Tibial artery (tissue), 4 donors: Measurements from ENCODE around the gene VTCN1.
"Not testable (repeated sequence)": the region's sequence is repeated elsewhere in the genome, so short reads cannot be mapped to it uniquely, and the experiment has no call there.

Experiments
- DNase-seq, 2 donors: peaks; one replicate each; pipeline ENCODE4 v3.0.0-alpha.2; 2019
- H3K27ac ChIP-seq, 2 donors: fragments of 200-600 bp; sonication (generic) in 1 of 2; 1 replicate in 1 of 2; 2 replicates in 1 of 2; pipeline ENCODE4 v1.5.1; 2018 to 2019; ENCODE audit warnings: mild to moderate bottlenecking in 1 of 2
- H3K27me3 ChIP-seq, 2 donors: fragments of 200-600 bp; sonication (generic) in 1 of 2; one replicate each; pipeline versions ENCODE4 v1.5.1 to v1.6.0; 2016 to 2019
- H3K36me3 ChIP-seq, 3 donors: fragments of 200-600 bp; sonication (generic) in 2 of 3; one replicate each; pipeline ENCODE4 v1.5.1; 2016 to 2019; ENCODE audit warnings: mild to moderate bottlenecking in 2 of 3
- H3K4me1 ChIP-seq, 4 donors: fragments of 200-600 bp; sonication (generic) in 2 of 4; 1 replicate in 3 of 4; 2 replicates in 1 of 4; pipeline ENCODE4 v1.5.1; 2016 to 2019
- H3K4me3 ChIP-seq, 2 donors: fragments of 200-600 bp; sonication (generic) in 1 of 2; 1 replicate in 1 of 2; 2 replicates in 1 of 2; pipeline ENCODE4 v1.5.1; 2018 to 2019; ENCODE audit warnings: mild to moderate bottlenecking in 2 of 2
- H3K9me3 ChIP-seq, 3 donors: fragments of 200-600 bp; sonication (generic) in 1 of 3; one replicate each; pipeline ENCODE4 v1.5.1; 2016 to 2019
- CTCF ChIP-seq, 2 experiments: fragments of 200-600 bp in 1 of 2; fragments of 450-650 bp in 1 of 2; IDR thresholded peaks; one replicate each; pipeline ENCODE4 v1.5.1; 2017 to 2019; ENCODE audit warnings: antibody characterized with exemption in 2 of 2, mild to moderate bottlenecking in 1 of 2, moderate library complexity in 1 of 2
- intact Hi-C: fragments of 100-400 bp; cut with DNase I; formaldehyde crosslinking; loops from one replicate; pipeline ENCODE4 v1.15.0; 2023; ENCODE audit warnings: low total_unique reads

The VTCN1 gene

GRCh38 chr1:117167402-117167801 lies 43.3 kb downstream of the VTCN1 start:
- Histone ChIP-seq H3K9me3 (no peaks in the 10 kb centered on the region), H3K4me1 (no peaks in the 10 kb centered on the region), H3K36me3 (no peaks in the 10 kb centered on the region), H3K4me3 (no peak overlapping the region), H3K27ac (no peak overlapping the region), H3K27me3 (peaks cover 0 to 2% of the 10 kb centered on the region in 2 donors)
- DNase-seq: no peak
- no peak for TF ChIP-seq CTCF (IDR thresholded peaks at IDR 0.05)
- intact Hi-C loops: no loop called here

- TF ChIP-seq CTCF (IDR thresholded peaks at IDR 0.05): no peak
- intact Hi-C loops: no loop called here
- H3K36me3 ChIP-seq: no peaks in the 10 kb centered on the region
- H3K27ac ChIP-seq: no peak overlapping the region
- H3K9me3 ChIP-seq: no peaks in the 10 kb centered on the region
- no peak overlapping the region for H3K4me3 ChIP-seq
- H3K27me3 ChIP-seq: peaks cover 0 to 5% of the 10 kb centered on the region in 2 donors
- no peaks in the 10 kb centered on the region for H3K4me1 ChIP-seq
- no peak for DNase-seq
Observed at GRCh38 chr1:117166076-117166475, 44.7 kb downstream of the VTCN1 start.

GRCh38 chr1:117164209-117164608 lies 46.5 kb downstream of the VTCN1 start:
- intact Hi-C loops: no loop called here
- TF ChIP-seq CTCF (IDR thresholded peaks at IDR 0.05): no peak
- H3K27me3 ChIP-seq: peaks cover 0 to 5% of the 10 kb centered on the region in 2 donors
- no peaks in the 10 kb centered on the region for H3K36me3 ChIP-seq
- H3K4me1 ChIP-seq: no peaks in the 10 kb centered on the region
- no peak overlapping the region for H3K27ac ChIP-seq
- H3K4me3 ChIP-seq: no peak overlapping the region
- DNase-seq: no peak
- no peaks in the 10 kb centered on the region for H3K9me3 ChIP-seq

GRCh38 chr1:117162816-117163215 lies 47.9 kb downstream of the VTCN1 start:
- no peak for TF ChIP-seq CTCF (IDR thresholded peaks at IDR 0.05)
- H3K9me3 ChIP-seq: no peaks in the 10 kb centered on the region
- DNase-seq: no peak
- no peak overlapping the region for H3K27ac ChIP-seq
- intact Hi-C loops: no loop called here
- H3K27me3 ChIP-seq: peaks cover 0 to 5% of the 10 kb centered on the region in 2 donors
- H3K4me3 ChIP-seq: no peak overlapping the region
- no peaks in the 10 kb centered on the region for H3K4me1 ChIP-seq
- no peaks in the 10 kb centered on the region for H3K36me3 ChIP-seq

GRCh38 chr1:117161887-117162286 lies 48.8 kb downstream of the VTCN1 start:
- DNase-seq: no peak
- Histone ChIP-seq H3K9me3 (no peaks in the 10 kb centered on the region), H3K4me1 (no peaks in the 10 kb centered on the region), H3K4me3 (no peak overlapping the region), H3K27ac (no peak overlapping the region), H3K36me3 (no peaks in the 10 kb centered on the region), H3K27me3 (peaks cover 0 to 5% of the 10 kb centered on the region in 2 donors)
- intact Hi-C loops: no loop called here
- TF ChIP-seq CTCF (IDR thresholded peaks at IDR 0.05): no peak

GRCh38 chr1:117151305-117151704 lies 59.4 kb downstream of the VTCN1 start:
- H3K27me3 ChIP-seq, H3K36me3 ChIP-seq, H3K9me3 ChIP-seq, DNase-seq, intact Hi-C loops, H3K27ac ChIP-seq, H3K4me3 ChIP-seq, H3K4me1 ChIP-seq: not testable (repeated sequence)
